IMR-90 (cell line): ENCODE data around the gene LOXL3. TPM values are rescaled to one million over a fixed set of nuclear protein-coding genes. Genes with fewer than 3 reads are reported as not detected.

Experiments
- ATAC-seq: fragments of 200-7000 bp; cut with Tn5 transposase; 2 replicates; pipeline ENCODE4 v1.9.1; 2020; ENCODE audit warnings: low read depth, mild to moderate bottlenecking, moderate library complexity
- BruUV-seq: library from RNA; stranded (reverse); fragments of 400-500 nt; replicated peaks from 2 replicates; lab custom pipeline; 2021; lab: Mats Ljungman, UMichigan
- CTCF ChIA-PET: fragments of 300-600 bp; formaldehyde crosslinking; extraction: SDS; loops from one replicate; lab custom pipeline; 2021; ENCODE audit warnings: antibody characterized with exemption; lab: Yijun Ruan, JAX
- POLR2A ChIA-PET: fragments of 300-600 bp; sonication (Branson Sonifier 250); formaldehyde crosslinking; loops from one replicate; lab custom pipeline; 2022; ENCODE audit warnings: antibody characterized with exemption; ENCODE audit not compliant: unreplicated experiment; lab: Charles Lee
- DNase-seq: peaks from one replicate; pipeline ENCODE4 v3.0.0; 2013
- H2AFZ ChIP-seq: replicated peaks from 2 replicates; pipeline ENCODE3; 2013; ENCODE audit warnings: low read length, mild to moderate bottlenecking; ENCODE audit not compliant: poor library complexity
- H2AK5ac ChIP-seq: 2 replicates; pipeline ENCODE4 v1.6.1; 2013; ENCODE audit warnings: low read depth, low read length, inconsistent platforms
- H2AK9ac ChIP-seq: replicated peaks from 2 replicates; pipeline ENCODE3; 2013; ENCODE audit warnings: mild to moderate bottlenecking, low read depth, low read length, moderate library complexity; ENCODE audit not compliant: poor library complexity
- H2BK120ac ChIP-seq: 2 replicates; pipeline ENCODE4 v1.6.1; 2013; ENCODE audit warnings: low read depth, low read length, inconsistent platforms
- H2BK15ac ChIP-seq: 3 replicates; pipeline ENCODE4 v1.6.1; 2013; ENCODE audit warnings: low read depth, low read length, inconsistent platforms
- H2BK20ac ChIP-seq: 2 replicates; pipeline ENCODE4 v1.6.1; 2013; ENCODE audit warnings: low read depth, mild to moderate bottlenecking, inconsistent platforms, low read length, moderate library complexity
- H2BK5ac ChIP-seq: 2 replicates; pipeline ENCODE4 v1.6.1; 2013; ENCODE audit warnings: mild to moderate bottlenecking, low read depth, low read length, inconsistent platforms; ENCODE audit not compliant: poor library complexity, severe bottlenecking
- H3K14ac ChIP-seq: replicated peaks from 2 replicates; pipeline ENCODE4 v1.6.1; 2013; ENCODE audit warnings: low read depth, low read length, inconsistent platforms
- H3K18ac ChIP-seq: 2 replicates; pipeline ENCODE4 v1.6.1; 2013; ENCODE audit warnings: low read depth, low read length, control low read depth
- H3K23ac ChIP-seq: 2 replicates; pipeline ENCODE4 v1.6.1; 2013; ENCODE audit warnings: low read depth, low read length, inconsistent platforms
- H3K27ac ChIP-seq: 2 replicates; pipeline ENCODE4 v1.5.1; 2013; ENCODE audit warnings: mild to moderate bottlenecking, control low read depth, low read length; ENCODE audit not compliant: insufficient read depth
- H3K27me3 ChIP-seq: 2 replicates; pipeline ENCODE4 v1.6.1; 2013; ENCODE audit warnings: low read length; ENCODE audit not compliant: control insufficient read depth, insufficient read depth
- H3K36me3 ChIP-seq: 2 replicates; pipeline ENCODE4 v1.6.1; 2013; ENCODE audit warnings: low read length, mixed read lengths; ENCODE audit not compliant: control insufficient read depth, insufficient read depth
- H3K4ac ChIP-seq: 2 replicates; pipeline ENCODE4 v1.6.1; 2013; ENCODE audit warnings: low read depth, low read length, inconsistent platforms
- H3K4me1 ChIP-seq: 2 replicates; pipeline ENCODE4 v1.6.1; 2013; ENCODE audit warnings: low read length, mixed read lengths; ENCODE audit not compliant: control insufficient read depth, insufficient read depth
- H3K4me2 ChIP-seq: 2 replicates; pipeline ENCODE4 v1.6.1; 2013; ENCODE audit warnings: low read depth, mild to moderate bottlenecking, control low read depth, low read length, moderate library complexity
- H3K4me3 ChIP-seq: 2 replicates; pipeline ENCODE4 v1.5.1; 2013; ENCODE audit warnings: low read depth, mild to moderate bottlenecking, control low read depth, low read length, moderate library complexity; ENCODE audit not compliant: insufficient read depth
- H3K56ac ChIP-seq: 2 replicates; pipeline ENCODE4 v1.6.1; 2013; ENCODE audit warnings: low read length, inconsistent platforms; ENCODE audit not compliant: insufficient read depth; ENCODE audit errors: extremely low read depth
- H3K79me1 ChIP-seq, 2 experiments: 2 replicates each; pipeline ENCODE4 v1.6.1; 2013; ENCODE audit warnings: low read length in 2 of 2, inconsistent platforms in 1 of 2, low read depth in 1 of 2
- H3K9ac ChIP-seq: 2 replicates; pipeline ENCODE4 v1.6.1; 2013; ENCODE audit warnings: low read depth, low read length, control low read depth
- H3K9me1 ChIP-seq: 2 replicates; pipeline ENCODE4 v1.6.1; 2013; ENCODE audit warnings: low read length, inconsistent platforms; ENCODE audit not compliant: insufficient read depth
- H3K9me3 ChIP-seq: 2 replicates; pipeline ENCODE4 v1.6.1; 2013; ENCODE audit warnings: low read length; ENCODE audit not compliant: control insufficient read depth, insufficient read depth
- H4K20me1 ChIP-seq: 2 replicates; pipeline ENCODE4 v1.6.1; 2013; ENCODE audit warnings: low read length, inconsistent platforms; ENCODE audit not compliant: insufficient read depth
- H4K5ac ChIP-seq: 2 replicates; pipeline ENCODE4 v1.6.1; 2013; ENCODE audit warnings: mild to moderate bottlenecking, low read depth, low read length, control low read depth
- H4K8ac ChIP-seq, 2 experiments: 2 replicates each; pipeline ENCODE4 v1.6.1; 2013; ENCODE audit warnings: low read depth in 2 of 2, low read length in 2 of 2, control low read depth in 1 of 2, inconsistent platforms in 1 of 2
- H4K91ac ChIP-seq: 2 replicates; pipeline ENCODE4 v1.6.1; 2013; ENCODE audit warnings: low read depth, low read length, inconsistent platforms; ENCODE audit not compliant: insufficient read depth
- BHLHE40 ChIP-seq: fragments of 150-350 bp; IDR thresholded peaks from 2 replicates; pipeline ENCODE4 v1.6.1; 2016; ENCODE audit warnings: mild to moderate bottlenecking, low read depth, low read length
- CEBPB ChIP-seq: IDR thresholded peaks from 2 replicates; pipeline ENCODE4 v1.6.1; 2012; ENCODE audit warnings: low read depth, low read length, improper control_type of control experiment
- CHD1 ChIP-seq: IDR thresholded peaks from 2 replicates; pipeline ENCODE4 v1.6.1; 2012; ENCODE audit warnings: low read depth, low read length, improper control_type of control experiment
- CTCF ChIP-seq: conservative IDR thresholded peaks from 2 replicates; pipeline ENCODE4 v1.5.1; 2012; ENCODE audit warnings: mild to moderate bottlenecking, low read depth, low read length, improper control_type of control experiment
- MAZ ChIP-seq: IDR thresholded peaks from 2 replicates; pipeline ENCODE4 v1.6.1; 2012; ENCODE audit warnings: low read depth, mild to moderate bottlenecking, low read length, improper control_type of control experiment, moderate library complexity, borderline replicate concordance
- MXI1 ChIP-seq: IDR thresholded peaks from 2 replicates; pipeline ENCODE4 v1.6.1; 2012; ENCODE audit warnings: low read depth, mild to moderate bottlenecking, low read length, moderate library complexity, borderline replicate concordance
- NFE2L2 ChIP-seq: fragments of 150-350 bp; IDR thresholded peaks from 2 replicates; pipeline ENCODE4 v1.6.1; 2016; ENCODE audit warnings: low read depth, mild to moderate bottlenecking, low read length
- RAD21 ChIP-seq: IDR thresholded peaks from 2 replicates; pipeline ENCODE4 v1.6.1; 2012; ENCODE audit warnings: low read length, improper control_type of control experiment
- RCOR1 ChIP-seq: IDR thresholded peaks from 2 replicates; pipeline ENCODE4 v1.6.1; 2012; ENCODE audit warnings: mild to moderate bottlenecking, low read length, improper control_type of control experiment; ENCODE audit not compliant: insufficient replicate concordance
- RFX5 ChIP-seq: IDR thresholded peaks from 2 replicates; pipeline ENCODE4 v1.8.0; 2012; ENCODE audit warnings: low read depth, mild to moderate bottlenecking, low read length, moderate library complexity
- SMC3 ChIP-seq: fragments of 150-350 bp; IDR thresholded peaks from 2 replicates; pipeline ENCODE4 v1.6.1; 2016; ENCODE audit warnings: low read depth, mild to moderate bottlenecking, antibody characterized with exemption, low read length, moderate library complexity
- USF2 ChIP-seq: fragments of 150-350 bp; IDR thresholded peaks from 2 replicates; pipeline ENCODE4 v1.6.1; 2017; ENCODE audit warnings: mild to moderate bottlenecking, antibody characterized with exemption, low read length, low read depth
- whole genome bisulfite sequencing, 2 experiments: methylation state at CpG; one replicate each; pipeline versions ENCODE4 v1.1.5 to v1.1.7; 2013; ENCODE audit warnings: missing lambda C conversion rate in 2 of 2; ENCODE audit not compliant: insufficient read length in 1 of 2; ENCODE audit errors: extremely low coverage in 2 of 2; 5-methylcytosine and 5-hydroxymethylcytosine counted together
- dilution Hi-C: fragments of 300-500 bp; cut with HindIII; formaldehyde crosslinking; loops from one replicate; pipeline ENCODE4 v1.14.3; 2018; ENCODE audit warnings: low sequenced_read_pairs; ENCODE audit not compliant: unreplicated experiment
- in situ Hi-C: fragments of 300-500 bp; cut with MboI; formaldehyde crosslinking; loops from 3 replicates; pipeline ENCODE4 v1.14.3; 2019; ENCODE audit warnings: low sequenced_read_pairs, inconsistent platforms, mixed read lengths
- intact Hi-C: fragments of 100-400 bp; cut with micrococcal nuclease; formaldehyde crosslinking; loops from 2 replicates; pipeline ENCODE4 v1.10.0; 2022
- polyA plus RNA-seq, 3 experiments: library from polyadenylated mRNA; depleted of rRNA; stranded (reverse); fragments of >200 nt; gene quantifications; 2 replicates each; pipeline ENCODE4 v1.2.3, GENCODE V29; 2012; ENCODE audit warnings: low replicate concordance in 1 of 3
- total RNA-seq: library from RNA; depleted of rRNA; stranded (reverse); fragments of >200 nt; gene quantifications from 2 replicates; pipeline ENCODE4 v1.2.3, GENCODE V29; 2012

LOXL3 gene
- total and polyA plus RNA-seq, 2 of the 4 experiments (the other 2 are of a cell fraction), result 17.9 to 23.4 TPM

GRCh38 chr2:74524005-74524404, 29.7 kb downstream of the LOXL3 start:
- ATAC-seq (no peak), DNase-seq (no peak)
- H3K14ac ChIP-seq, result no peak overlapping the region
- H3K18ac ChIP-seq, result no peak overlapping the region
- peaks cover 5% of the 10 kb centered on the region for H3K4me1 ChIP-seq
- H3K4me2 ChIP-seq, result no peak overlapping the region
- ChIA-PET POLR2A (no interaction called here), CTCF (no interaction called here)
- no peak overlapping the region for H2BK15ac ChIP-seq
- peaks cover 27% of the 10 kb centered on the region for H3K36me3 ChIP-seq
- H2BK20ac ChIP-seq, result no peak overlapping the region
- no peak overlapping the region for H4K8ac ChIP-seq
- H3K9ac ChIP-seq, result no peak overlapping the region
- H2BK120ac ChIP-seq, result no peak overlapping the region
- in situ Hi-C loops (no loop called here), dilution Hi-C loops (no loop called here), intact Hi-C loops (no loop called here)
- peaks cover 16 to 30% of the 10 kb centered on the region in 2 experiments; a peak in 2 of 4 replicates for H3K79me1 ChIP-seq
- TF ChIP-seq CHD1 (no peak), RCOR1 (no peak), NFE2L2 (no peak), BHLHE40 (no peak), USF2 (no peak), CEBPB (no peak), RAD21 (no peak), MAZ (no peak), CTCF (no peak), RFX5 (no peak), MXI1 (no peak), SMC3 (no peak)
- H3K9me1 ChIP-seq, result peaks cover 9% of the 10 kb centered on the region
- no peak overlapping the region for H2AK5ac ChIP-seq
- H2AFZ ChIP-seq, result no peak overlapping the region
- no peak overlapping the region for H3K27ac ChIP-seq
- no peak overlapping the region for H4K91ac ChIP-seq
- no TSS peak for BruUV-seq
- no peak overlapping the region for H3K4ac ChIP-seq
- no peak overlapping the region for H4K5ac ChIP-seq
- H3K9me3 ChIP-seq, result no peaks in the 10 kb centered on the region
- 87% methylated on average over 5 of the region's 9 CpGs; no CpG with 5 or more reads in 1 of the 2 experiments for WGBS, 2 experiments
- no peak overlapping the region for H2AK9ac ChIP-seq
- H3K27me3 ChIP-seq, result peaks cover 34% of the 10 kb centered on the region
- no peak overlapping the region for H3K23ac ChIP-seq
- H3K4me3 ChIP-seq, result no peak overlapping the region
- no peak overlapping the region for H3K56ac ChIP-seq
- peaks cover 10% of the 10 kb centered on the region for H4K20me1 ChIP-seq
- no peak overlapping the region for H2BK5ac ChIP-seq
